Left lobe of liver (tissue), 2 donors: ENCODE measurements around the gene IRX4. TPM values are rescaled to one million over a fixed set of nuclear protein-coding genes. Genes with fewer than 3 reads are reported as not detected.

ENCODE experiments used
- ATAC-seq: fragments of 200-7000 bp; cut with Tn5 transposase; one replicate; pipeline ENCODE4 v1.9.1; 2020; ENCODE audit warnings: mild to moderate bottlenecking, moderate library complexity
- DNase-seq: peaks from one replicate; pipeline ENCODE4 v3.0.0-alpha.2; 2020; ENCODE audit warnings: low spot score
- total RNA-seq: library from RNA; stranded (reverse); gene quantifications from one replicate; pipeline ENCODE4 v1.2.1, GENCODE V29; 2021
- donor health status: DM: no; HTN: no; CAD: no; lungs with moderate emphysema.
- donor health status: DM: no; HTN: yes; CAD: no.

The IRX4 gene
- total RNA-seq, 1 donor from 2014 or later, result not detected

DNA sequence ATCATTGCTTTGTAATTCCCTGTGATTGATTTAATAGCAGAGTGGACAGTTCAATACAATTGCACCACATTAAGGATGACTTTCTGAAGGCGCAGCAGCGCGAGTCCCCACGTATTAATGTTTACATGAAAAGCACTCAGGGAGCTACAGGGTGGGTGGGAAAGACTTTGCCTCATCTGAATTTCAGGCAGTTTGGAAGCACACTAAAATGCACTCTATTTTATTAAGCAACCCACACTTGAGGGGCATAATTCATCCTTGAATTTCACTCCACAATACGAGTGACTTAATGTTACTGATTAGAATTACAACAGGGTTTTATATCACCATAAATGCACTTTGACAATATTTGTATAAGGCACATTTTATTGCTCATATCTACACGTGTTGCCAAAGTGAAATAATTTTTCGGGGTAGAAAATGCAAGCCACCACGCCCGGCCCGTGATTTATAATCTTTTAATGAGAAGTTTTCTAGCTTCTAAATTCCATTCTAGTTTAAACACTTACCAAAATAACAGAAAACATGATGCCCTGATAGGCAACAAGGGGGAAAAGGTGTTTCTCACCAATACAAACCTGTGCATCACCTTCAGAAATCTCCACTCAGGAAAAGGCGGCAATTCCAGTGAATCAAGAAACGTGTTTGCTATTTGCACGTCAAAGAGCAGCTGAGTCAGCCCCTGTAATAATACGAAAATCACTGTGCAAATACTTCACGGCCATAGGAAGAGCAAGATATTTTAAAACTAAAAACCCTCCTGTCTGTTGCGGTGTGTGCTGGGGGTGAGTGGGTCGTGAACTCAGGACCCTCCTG, 40.5 kb downstream of the IRX4 start:
- ATAC-seq, result no peak
- DNase-seq, result no peak

DNA sequence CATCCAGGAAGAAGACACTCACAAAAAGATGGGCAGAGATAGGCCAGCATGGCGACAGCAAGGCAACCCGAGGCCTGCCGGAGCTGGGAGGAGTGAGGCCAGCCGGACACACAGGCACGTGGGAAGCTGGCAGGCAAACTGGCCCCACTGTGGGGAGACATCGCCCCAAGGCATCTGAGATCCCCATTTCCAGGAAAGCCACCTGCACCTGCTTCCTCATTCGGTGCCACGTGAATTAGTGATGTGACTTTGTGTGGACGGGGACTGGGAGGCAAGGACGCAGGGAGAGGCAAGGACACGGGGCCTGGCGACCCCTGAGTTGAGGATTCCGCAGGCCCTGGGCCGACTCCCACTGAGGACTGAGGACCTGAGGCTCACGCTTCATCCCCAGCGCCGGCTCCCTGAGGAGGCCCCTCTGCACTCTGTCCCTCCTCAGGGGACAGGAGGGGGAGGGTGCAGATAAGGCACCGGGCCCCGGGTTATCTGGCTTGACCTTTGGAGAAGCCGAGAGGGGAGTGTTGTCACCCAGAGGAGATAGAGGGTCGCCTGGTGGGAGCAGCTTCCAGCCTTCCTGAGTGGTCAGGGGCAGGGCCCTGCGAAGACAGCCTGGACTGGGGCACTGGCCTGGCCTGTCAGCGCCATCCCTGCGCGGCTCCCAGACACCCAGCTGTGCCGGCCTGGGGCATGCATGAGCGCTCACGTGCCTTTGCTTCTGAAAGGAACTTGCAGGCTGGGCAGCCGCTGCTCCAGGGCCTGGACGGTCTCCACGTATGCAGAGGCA, 41.8 kb downstream of the IRX4 start:
- ATAC-seq (no peak), DNase-seq (no peak)

DNA sequence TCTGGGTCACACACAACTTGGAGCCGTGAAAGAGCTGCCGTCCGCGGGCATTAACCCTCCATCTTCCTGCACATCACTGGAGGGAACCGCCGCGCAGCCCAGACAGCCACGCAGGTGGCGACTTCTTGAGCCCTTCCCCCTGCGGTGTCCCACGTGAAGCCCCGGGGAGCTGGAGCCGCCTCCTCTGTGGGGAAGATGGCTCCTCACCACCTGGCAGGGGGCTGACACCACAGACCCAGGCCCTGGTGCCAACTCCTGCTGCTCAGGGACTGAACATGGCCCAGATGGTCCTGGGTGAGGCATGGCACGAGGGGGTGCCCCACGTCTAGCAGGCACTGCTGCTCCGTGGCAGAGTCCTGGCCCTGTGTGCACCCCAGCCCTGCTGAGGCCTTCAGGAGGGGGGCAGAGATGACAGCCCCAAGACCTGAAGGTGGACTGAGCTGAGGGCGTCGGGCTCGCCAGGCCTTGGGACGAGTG, 42.6 kb downstream of the IRX4 start:
- ATAC-seq (no peak), DNase-seq (no peak)

DNA sequence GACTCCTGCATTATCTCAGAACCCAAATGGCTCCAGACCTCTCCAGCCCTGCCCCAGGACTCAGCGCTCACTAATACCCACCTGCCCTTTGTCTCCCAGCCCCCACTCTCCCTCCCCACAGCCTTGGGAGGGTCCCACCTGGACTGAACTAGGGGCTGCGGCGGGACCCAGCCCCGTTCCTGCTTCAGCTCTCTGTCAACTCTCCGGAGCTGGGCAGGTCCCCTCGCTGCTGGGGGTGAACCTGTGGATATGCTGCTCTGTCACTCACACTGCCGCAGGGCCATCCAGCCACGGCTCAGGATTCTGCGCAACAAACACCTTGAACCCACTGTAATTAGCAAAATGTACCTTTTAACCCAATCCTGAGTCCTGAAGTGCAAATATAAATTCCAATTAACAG, 44.7 kb downstream of the IRX4 start:
- DNase-seq (no peak), ATAC-seq (no peak)

DNA sequence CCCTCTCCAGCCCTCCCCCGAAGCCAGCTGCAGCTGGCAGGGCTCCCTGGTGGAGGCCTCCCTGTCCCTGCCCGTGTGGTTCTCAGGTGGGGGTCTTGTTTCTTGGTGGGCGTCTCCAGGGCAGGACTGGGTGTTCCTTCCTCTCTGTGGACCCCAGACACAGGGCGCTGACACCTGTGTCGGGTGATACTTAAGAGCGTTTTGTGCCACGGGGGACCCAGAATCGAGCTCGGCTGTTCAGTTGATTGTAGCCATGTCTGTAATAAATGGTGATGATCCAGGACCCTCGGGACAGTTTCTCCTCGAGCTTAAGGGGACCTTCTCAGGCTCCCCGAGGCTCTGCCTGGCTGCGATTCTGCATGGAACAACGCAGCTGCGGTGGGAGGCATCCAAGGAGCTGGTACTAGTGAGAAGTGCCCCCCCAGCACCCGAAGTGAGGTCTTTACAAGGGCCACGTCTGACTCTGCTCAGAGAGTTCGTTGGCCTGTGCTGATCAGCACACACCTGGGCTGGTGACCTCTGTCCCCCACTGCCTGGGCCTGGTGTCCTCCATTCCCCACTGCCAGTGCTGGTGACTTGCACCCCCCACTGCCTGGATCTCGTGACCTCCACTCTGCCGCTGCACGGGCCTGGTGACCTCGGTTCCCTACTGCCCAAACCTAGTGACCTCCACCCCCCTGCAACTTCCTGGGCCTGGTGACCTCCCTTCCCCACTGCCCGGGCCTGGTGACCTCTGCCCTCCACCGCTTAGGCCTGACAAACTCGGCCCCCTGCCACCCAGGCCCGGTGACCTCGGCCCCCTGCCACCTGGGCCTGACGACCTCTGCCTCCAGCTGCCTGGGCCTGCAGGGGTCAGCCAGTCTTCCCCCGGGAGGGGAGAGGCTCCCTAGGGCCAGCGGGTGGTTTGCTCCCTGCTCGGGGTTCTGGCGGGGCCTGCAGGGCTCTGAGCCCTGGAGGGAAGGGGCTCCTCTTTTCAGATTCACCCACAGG, 45.5 kb downstream of the IRX4 start:
- no peak for DNase-seq
- peak; percentile 63 for ATAC-seq

DNA sequence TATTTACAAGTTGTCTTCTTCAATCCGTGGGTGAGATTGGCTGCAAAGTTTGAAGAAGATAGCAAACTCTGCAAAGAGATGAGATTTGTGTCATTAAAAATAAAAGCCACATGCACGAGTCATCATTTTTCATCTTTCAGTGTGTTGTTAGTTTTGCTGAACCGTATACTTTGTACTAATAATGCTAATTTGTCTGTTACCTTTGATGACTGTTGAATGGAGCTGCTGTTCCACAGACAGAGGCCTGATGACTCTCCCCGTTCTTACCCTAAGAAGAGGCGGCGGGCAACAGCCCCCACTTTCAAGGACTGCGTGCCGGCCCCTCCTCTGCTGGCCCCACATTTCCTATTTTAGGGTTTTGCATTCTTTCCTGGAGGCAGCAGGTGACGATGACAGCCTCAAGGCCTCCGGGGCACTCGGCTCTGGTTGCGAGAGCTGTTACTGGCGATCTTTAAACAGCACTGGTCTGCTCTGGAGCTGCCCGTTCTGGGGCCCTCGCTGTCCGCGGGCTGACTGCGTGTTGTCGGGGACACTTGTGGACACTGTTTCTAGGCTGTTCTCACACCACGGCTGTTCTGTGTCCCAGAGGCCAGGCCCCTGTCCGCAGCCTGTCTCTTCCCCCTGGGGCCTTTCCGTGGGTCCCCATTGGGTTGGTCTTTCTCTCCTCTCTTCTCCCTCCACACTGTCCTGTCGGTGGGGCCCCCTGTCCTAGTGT, 46.4 kb downstream of the IRX4 start:
- ATAC-seq, result no peak
- no peak for DNase-seq

DNA sequence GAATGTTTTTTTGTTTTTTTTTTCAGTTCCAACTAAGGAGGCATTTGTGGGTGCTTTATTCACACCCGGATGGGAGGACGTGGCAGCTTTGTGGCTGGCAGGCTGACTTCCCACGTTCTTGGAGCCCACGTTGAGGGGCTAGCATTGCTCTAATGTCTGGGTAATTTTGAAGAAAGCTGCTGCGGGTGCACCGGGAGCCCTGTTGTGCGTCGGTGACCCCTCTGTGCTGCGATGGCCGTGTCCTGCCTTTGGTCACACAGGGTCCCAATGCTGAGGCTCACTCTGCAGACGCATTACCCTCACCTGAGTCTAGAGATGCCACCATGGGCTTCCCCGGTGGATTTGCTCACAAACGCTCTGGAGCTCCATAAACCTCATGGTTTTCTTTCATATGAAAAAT, 47.3 kb downstream of the IRX4 start:
- ATAC-seq (no peak), DNase-seq (no peak)

DNA sequence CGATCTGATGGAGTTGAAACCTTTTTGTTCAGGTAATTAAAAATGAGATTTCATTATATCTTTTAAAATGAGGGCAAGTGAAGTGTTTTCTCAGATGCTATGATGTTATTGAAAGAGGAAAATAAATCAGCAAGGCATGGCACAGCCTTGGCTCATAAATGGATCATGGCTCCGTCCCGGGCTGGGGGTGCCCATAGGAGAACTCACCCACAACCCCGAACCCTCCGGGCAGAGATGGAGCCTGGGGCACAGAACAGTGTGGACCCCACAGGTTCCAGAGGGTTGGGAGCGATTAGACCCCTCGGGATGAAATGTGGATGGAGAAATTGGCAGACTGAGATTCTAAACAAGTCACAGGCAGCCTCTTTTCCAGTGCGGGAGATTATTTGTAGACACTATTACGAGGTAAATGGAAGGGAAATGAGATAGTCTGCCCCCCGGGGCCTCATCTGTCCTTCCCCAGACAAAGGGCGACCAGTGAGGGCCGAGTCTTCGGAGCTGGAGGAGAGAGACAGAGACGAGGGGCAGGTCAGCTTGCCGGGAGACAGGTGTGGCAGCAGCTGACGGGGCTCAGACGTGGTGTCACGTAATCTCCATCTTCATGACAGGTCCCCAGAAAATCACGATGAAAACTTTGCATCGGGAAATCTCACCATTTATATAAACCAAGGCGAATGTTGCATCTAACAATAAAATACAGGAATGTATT, 47.9 kb downstream of the IRX4 start:
- ATAC-seq (no peak), DNase-seq (no peak)

DNA sequence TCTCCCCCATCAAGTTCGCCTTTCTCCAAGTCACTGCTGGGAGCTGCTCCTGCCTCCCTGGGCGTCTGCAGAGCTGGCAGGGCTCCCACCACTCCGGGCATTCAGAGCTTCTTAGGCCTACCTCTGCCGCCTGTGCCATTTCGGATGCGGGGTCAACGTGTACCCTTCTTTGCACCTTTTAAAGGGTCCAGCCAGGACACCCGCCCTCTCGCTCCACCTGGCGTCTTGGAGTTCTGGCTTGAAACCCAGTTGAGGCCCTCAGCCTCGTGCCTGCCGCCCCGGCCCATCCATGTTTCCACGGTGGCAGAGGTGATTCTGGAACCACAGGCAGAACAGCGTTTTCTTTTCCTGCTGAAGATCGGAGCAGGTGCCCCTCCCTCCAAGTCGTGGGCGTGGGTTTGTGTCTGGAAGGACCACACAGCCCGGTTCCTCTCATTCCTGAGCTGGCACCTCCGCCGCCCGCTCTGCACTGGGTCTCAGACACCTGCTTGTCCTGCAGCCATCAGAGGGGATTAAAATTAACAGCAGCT, 48.6 kb downstream of the IRX4 start:
- DNase-seq (no peak), ATAC-seq (no peak)

DNA sequence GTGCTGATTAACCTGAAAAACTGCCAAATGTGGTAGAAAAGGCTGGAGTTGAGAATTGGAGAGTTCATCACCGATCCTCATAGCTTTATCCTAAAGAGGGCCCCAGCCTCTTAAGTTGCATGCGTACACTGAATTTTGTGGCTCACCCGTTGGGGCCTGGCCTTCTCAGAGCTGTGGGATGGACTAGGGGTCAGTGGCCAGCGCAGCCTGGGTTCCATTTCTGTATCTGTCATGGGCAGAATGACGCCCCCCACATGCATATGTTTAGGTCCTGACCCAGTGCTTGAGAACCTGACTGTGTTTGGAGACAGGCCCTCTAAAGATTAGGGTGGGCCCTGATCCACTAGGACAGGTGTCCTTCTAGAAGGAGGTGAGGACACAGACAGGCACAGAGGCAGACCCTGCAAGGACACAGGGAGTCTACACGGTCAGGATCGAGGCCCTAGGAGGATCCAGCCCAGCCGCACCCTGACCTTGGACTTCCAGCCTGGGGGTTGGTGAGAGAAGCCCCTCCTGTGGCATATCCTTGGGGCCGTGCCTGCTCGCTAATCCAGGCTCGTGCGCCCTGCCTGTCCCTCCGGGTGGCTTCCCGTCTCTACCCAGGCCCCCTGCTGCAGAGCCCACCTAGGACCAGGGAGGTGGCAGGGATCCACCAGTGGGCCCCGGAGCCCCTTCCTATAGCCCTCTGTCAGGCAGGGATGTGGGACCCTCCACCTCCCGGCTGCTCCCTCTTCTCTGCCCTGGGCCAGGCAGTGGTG, 49.3 kb downstream of the IRX4 start:
- no peak for ATAC-seq
- no peak for DNase-seq

DNA sequence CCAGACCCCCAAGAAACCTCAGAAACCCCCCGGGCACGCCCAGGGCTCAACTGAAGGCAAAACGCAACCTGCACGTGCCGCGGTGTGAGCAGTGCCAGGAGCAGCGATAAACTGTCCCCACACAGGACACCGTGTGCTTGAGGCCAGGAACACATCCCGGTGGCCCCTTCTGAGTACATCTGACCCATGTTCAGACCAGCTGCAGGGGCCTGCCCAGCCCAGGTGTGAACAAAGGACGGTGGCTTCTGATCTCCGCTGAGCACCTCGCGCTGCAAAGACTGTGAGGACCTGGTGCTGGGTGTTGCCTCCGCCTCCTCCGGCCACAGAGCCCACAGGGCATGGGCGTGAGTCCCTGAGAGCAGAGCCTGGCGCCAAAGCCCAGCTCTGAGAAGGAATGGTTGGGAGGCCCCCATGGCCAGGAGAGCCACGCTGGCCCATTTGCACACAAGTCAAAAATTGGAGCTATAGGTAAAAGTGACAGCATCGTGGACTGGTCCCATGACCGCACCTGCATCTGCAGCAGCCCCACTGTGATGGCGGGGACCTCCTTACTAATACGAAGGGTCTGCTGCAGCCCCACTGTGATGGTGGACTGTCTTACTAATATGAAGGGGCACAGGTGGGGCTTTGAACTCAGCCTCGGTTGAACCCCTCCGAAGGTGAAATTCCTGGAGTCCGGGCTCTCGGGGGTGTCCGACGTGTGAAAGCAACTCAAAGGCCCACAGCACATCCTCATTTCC, 50.0 kb downstream of the IRX4 start:
- DNase-seq, result no peak
- ATAC-seq, result no peak

DNA sequence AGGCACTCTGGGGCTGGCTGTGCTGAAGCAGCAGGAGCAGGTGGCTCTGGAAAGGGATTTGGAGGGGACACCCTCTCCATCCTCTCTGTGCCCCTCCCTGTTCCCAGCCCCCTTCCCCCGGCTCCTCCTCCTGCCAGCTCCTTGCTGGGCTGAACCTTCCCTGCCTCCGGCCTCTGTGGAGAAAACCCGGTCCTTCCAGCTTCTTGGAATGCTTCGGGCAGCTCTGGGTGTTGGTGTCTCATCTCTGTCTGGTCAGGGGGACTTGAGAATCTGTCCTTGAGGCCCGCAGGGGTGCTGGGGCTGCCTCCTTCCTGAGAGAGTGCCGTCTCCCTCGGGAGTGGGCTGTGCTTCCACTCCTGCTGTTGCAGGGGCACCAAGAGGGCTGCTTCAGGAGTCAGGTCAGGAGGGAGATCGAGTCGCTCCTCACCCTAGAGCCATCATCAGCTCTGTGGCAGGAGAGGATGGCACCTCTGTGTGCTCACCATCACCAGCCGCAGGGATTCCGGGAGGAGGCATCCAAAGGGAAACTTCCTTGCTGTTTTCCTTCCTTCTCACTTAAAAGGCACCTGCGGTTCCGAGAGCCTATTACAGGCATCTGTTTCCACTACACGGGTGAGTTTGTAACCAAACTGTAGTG, 50.9 kb downstream of the IRX4 start:
- DNase-seq, result no peak
- ATAC-seq, result no peak

DNA sequence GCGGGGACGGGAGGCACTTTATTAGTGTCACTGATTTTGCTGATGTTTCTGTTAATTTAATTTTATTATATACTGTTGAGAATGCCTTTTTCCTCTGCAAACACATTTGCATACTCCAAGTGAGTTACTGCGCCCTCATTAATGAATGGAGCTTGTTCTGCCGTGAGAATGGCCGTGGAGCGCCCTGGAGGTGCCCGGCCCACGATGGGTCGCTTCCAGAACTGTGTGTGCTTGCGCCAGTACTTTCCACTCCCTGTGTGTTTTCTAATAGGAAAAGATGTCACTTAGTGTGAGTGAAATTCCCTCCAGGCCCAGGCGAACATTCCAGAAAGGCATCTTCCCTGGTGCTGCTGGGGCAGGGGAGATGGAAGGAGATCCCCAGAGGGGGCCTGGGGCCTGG, 51.5 kb downstream of the IRX4 start:
- ATAC-seq, result no peak
- no peak for DNase-seq

DNA sequence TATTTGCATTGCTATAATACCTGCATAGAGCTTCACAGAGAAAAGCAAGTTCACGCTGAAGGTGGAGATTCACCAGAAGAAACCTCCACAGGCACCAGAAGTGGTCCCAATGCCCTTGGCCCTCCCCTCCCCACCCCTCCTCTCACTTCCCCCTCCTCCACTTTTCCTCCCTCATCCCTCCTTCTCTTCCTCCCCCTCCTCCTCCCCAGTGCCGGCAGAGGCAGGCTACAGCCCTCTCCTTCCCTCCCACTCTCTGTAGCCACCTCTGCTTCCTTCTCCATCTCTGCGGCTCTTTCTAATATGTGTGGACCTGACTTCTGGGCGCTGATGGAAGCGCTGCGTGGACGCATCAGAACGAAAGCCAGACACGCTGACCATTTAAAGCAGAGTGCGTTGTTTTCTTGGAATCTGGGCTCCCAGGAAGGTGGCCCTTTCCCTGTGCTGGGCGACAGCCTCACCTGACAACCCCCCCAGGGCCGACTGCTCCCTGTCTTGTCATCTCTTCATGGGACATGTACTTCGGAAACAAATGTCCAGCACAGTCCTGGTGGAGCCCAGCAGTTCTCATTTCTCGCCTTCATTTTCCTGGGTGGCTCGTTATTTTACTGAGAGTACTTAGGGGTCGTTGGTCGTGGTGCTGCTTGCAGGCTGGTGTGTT, 52.0 kb downstream of the IRX4 start:
- DNase-seq, result no peak

DNA sequence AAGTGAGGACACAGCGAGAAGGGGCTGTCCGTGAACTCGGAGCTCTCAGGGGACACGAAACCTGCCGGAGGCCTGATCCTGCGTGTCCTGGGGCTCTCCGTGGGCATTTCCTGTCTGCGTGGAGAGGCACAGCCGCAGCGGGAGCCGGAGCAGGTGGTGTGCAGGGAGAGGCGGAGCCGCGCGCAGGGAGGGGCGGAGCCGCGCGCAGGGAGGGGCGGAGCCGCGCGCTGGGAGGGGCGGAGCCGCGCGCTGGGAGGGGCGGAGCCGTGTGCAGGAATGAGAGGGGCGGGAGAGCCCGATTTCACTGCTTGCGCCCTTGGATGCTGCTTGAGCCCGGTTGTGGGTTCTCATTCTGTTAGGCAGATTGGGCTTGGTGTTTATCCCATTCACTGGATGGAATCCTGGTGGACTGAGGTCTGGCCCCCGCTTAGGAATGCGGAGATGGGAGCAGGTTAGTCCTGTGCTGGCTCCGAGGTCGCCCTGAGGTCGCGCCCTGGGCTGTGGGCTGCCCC, 54.8 kb downstream of the IRX4 start:
- no peak for DNase-seq
- ATAC-seq, result peak; percentile 28

More for the DNA sequence above, 52.0 kb downstream of the IRX4 start:
- no peak for ATAC-seq
